GM12873 (cell line): Measurements from ENCODE around the gene INSYN2A.

Experiments
- TF ChIP-seq, protein P1 (sequence below): IDR thresholded peaks from 2 replicates; pipeline ENCODE4 v1.5.1; 2012; ENCODE audit warnings: low read depth, mild to moderate bottlenecking, moderate library complexity, low read length, control low read depth; ENCODE audit not compliant: insufficient read depth; ENCODE audit errors: missing control alignments

Gene INSYN2A

DNA sequence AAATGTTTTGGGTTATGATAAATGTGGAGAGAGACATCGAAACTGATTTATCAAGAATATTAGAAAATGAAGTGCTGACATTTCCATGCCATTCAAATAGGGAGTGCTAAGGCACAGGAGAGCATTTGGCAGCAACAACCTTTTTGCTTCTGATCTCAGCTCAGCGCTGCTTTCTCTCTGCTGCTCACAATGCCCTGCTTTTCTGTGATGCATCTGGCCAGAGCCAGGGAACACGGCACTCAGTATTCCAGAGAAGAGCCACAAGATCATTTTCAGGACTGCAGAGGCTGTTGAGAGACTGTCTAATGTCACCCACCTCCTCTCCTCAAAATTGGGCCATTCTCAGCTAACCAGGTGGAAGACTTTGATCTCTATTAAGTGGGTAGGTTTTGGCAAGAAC is 28.1 kb downstream of the INSYN2A start:
- TF ChIP-seq, protein P1, sequence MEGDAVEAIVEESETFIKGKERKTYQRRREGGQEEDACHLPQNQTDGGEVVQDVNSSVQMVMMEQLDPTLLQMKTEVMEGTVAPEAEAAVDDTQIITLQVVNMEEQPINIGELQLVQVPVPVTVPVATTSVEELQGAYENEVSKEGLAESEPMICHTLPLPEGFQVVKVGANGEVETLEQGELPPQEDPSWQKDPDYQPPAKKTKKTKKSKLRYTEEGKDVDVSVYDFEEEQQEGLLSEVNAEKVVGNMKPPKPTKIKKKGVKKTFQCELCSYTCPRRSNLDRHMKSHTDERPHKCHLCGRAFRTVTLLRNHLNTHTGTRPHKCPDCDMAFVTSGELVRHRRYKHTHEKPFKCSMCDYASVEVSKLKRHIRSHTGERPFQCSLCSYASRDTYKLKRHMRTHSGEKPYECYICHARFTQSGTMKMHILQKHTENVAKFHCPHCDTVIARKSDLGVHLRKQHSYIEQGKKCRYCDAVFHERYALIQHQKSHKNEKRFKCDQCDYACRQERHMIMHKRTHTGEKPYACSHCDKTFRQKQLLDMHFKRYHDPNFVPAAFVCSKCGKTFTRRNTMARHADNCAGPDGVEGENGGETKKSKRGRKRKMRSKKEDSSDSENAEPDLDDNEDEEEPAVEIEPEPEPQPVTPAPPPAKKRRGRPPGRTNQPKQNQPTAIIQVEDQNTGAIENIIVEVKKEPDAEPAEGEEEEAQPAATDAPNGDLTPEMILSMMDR = no peak

DNA sequence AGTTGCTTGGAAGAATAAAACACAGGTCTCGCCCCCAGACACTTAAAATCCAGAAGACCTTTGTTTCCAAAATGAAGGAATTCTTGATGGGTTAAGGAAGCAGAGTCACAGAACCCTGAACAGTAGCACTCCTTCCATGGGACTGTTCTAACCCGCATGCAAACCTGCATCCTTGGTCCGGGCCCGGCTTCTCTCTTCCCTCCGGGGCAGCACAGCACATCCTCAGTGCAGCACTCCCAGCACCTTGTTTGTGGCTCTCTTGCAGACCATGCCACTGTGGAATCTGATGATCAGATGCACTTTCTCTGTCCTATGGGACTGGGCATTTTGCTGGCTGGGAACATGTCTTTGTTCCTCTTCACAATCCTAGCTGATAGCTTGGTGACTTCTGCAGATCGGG is 33.5 kb downstream of the INSYN2A start:
- TF ChIP-seq, protein P1 = no peak

DNA sequence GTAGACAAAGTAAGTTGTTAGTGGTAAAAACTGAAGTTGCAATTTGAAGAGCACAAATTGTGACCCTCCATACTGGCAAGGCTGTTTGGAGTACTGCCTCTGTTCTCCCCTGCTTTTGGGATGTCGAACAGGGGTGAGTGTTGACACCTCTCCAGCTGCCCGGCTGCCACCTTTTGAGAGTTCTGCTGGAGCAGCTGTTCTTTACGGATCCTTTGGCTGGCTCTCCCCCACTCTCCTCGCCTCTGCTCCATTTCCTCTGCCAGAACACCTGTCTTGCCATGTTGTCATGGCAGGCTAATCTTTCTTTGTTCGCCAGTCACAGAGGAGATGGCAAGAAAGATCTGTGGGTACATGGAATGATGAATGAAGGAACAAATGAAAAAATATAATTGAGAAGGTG is 34.9 kb downstream of the INSYN2A start:
- TF ChIP-seq, protein P1 = no peak

DNA sequence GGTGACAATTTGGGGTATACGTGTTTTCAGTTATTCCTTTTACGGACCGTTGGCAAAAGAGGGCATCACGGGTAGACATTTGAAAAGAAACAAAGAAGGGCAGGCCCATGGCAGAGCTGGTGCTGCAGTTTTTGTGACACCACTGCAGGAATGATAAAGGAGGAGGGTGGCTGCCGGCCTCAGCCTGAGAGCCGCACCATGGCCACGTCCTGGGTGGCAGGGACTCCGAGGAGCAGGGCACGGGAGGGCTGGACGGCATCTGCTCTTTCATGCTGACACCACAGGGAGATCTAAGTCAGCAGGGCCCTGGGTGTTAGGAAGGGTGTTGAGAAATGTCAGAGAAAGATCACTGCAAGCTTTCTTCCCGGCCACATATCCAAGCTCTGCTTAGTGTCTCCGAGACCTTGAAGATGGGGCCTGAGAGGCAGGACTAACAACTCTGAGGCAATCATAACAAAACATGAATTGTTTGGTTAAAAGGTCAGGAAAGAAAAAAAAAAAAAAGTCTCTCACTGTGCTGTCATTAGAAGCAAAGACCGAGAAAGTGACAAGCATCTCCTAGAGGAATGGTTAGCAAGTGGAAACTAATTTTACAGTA is 36.6 kb downstream of the INSYN2A start:
- TF ChIP-seq, protein P1 = no peak

DNA sequence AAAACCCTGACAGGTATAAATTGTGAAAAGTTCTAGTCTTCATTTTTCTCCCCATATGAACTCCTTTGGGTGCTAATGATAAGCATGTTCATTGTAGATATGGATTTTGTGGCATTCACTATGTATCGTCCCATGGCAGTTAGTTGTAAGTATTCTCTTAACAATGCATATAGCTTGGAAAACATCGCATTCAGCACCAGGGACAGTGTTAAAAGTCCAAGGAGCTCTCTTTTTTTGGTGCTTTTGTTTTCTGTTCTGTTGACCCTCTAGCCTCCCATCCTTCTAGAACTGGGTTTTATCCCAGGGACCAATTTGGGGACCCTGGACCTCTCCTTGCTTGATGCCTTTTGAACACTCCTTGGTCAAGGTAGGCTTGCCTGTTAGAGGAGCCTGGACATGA is 37.7 kb downstream of the INSYN2A start:
- TF ChIP-seq, protein P1 = no peak

DNA sequence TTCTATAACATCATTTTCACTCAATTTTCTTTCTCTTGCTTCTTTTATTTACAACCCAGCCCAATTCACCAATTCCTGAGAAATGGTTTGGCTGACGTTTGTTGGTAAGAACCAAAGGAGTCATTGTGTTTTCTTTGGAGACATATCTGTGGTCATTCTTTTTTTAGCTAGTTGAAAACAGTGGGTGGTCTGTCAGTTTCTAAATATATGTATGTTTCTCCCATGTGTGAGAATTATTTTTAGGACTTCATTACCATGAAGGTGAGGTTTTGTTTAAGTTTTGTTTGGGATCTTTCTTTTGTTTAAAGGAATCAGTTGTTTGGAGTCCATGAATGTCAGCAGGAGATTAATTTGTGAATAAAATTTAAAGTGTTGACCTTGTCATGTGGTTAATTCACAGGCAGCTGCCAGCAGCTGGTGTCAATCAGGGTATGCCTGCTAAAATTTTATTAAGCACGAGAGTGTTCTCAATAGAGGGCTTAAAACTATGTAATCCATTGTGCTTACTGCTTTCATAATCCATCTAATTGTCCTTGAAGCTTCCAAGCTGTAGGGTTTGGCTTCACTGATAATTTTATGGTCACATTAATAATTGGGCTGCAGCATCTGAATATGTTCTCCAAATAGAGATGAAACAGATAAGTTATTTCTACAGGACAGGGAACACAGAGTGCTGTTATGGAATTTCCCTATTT is 38.7 kb downstream of the INSYN2A start:
- TF ChIP-seq, protein P1 = no peak

DNA sequence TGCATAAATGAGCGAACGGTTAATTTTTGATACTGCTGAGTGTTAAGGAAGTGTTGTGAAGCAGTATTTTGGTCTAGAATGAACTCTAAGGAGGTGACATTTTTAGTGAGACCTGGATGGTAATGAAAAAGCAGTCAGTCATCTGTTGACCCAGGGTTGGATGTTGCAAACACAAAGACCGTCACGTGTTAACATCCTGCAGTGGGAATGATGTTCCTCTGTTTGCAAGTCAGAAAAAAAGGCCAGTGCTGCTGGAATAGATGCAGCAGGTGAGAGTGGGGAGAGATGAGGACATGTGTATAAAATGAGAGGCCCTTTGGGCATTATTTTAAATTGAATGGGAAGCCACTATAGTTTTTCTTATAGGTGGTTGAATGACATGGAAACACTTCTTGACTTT is 39.3 kb downstream of the INSYN2A start:
- TF ChIP-seq, protein P1 = no peak
